Caco-2 (cell line): ENCODE measurements around the gene COMTD1. TPM values are rescaled to one million over a fixed set of nuclear protein-coding genes. Genes with fewer than 3 reads are reported as not detected.
A peak's percentile ranks its signal among the peaks of the same experiment; 100 is the strongest.
"Not testable (repeated sequence)": the region's sequence is repeated elsewhere in the genome, so short reads cannot be mapped to it uniquely, and the experiment has no call there.

Source experiments
- BruUV-seq: library from RNA; stranded (reverse); fragments of 400-500 nt; replicated peaks from 2 replicates; lab custom pipeline; 2021; lab: Mats Ljungman, UMichigan
- CTCF ChIA-PET: fragments of 300-600 bp; sonication (Branson Sonifier 250); formaldehyde crosslinking; loops from one replicate; lab custom pipeline; 2022; ENCODE audit warnings: antibody characterized with exemption; lab: Charles Lee
- POLR2A ChIA-PET: fragments of 300-600 bp; sonication (Branson Sonifier 250); formaldehyde crosslinking; loops from one replicate; lab custom pipeline; 2022; ENCODE audit warnings: antibody characterized with exemption; lab: Charles Lee
- DNase-seq, 2 experiments: peaks; one replicate each; pipeline versions ENCODE4 v3.0.0 to v3.0.0-alpha.2; 2020 to 2022
- H3K27me3 ChIP-seq: replicated peaks from 2 replicates; pipeline ENCODE4 v1.6.0; 2011; ENCODE audit warnings: low read length; ENCODE audit not compliant: control insufficient read depth, insufficient read depth
- H3K36me3 ChIP-seq: 2 replicates; pipeline ENCODE4 v1.5.1; 2011; ENCODE audit warnings: low read length; ENCODE audit not compliant: control insufficient read depth, insufficient read depth
- H3K4me1 ChIP-seq: fragments of 250-450 bp; sonication (Bioruptor Pico); 2 replicates; pipeline ENCODE4 v1.5.1; 2020; ENCODE audit warnings: mild to moderate bottlenecking
- H3K4me3 ChIP-seq: 2 replicates; pipeline ENCODE4 v1.5.1; 2011; ENCODE audit warnings: low read depth, mild to moderate bottlenecking, control low read depth, low read length
- H3K9me3 ChIP-seq: fragments of 250-450 bp; sonication (Bioruptor Pico); 2 replicates; pipeline ENCODE4 v1.5.1; 2020; ENCODE audit warnings: mild to moderate bottlenecking, moderate library complexity
- H3K27ac Mint-ChIP-seq: one replicate; pipeline ENCODE4 v1.8.0; 2022; ENCODE audit warnings: mixed read lengths; ENCODE audit not compliant: unreplicated experiment
- H3K27me3 Mint-ChIP-seq: one replicate; pipeline ENCODE4 v1.8.0; 2022; ENCODE audit warnings: mixed read lengths; ENCODE audit not compliant: insufficient read depth, unreplicated experiment
- H3K36me3 Mint-ChIP-seq: one replicate; pipeline ENCODE4 v1.8.0; 2022; ENCODE audit warnings: mild to moderate bottlenecking, mixed read lengths; ENCODE audit not compliant: insufficient read depth, unreplicated experiment
- H3K4me1 Mint-ChIP-seq: one replicate; pipeline ENCODE4 v1.8.0; 2022; ENCODE audit warnings: low read depth, mixed read lengths; ENCODE audit not compliant: unreplicated experiment
- H3K4me3 Mint-ChIP-seq: one replicate; pipeline ENCODE4 v1.8.0; 2022; ENCODE audit warnings: mild to moderate bottlenecking, moderate library complexity, mixed read lengths; ENCODE audit not compliant: unreplicated experiment
- H3K9me3 Mint-ChIP-seq: one replicate; pipeline ENCODE4 v1.8.0; 2022; ENCODE audit warnings: mixed read lengths; ENCODE audit not compliant: unreplicated experiment
- CTCF ChIP-seq, 2 experiments: fragments of 200-600 bp in 1 of 2; IDR thresholded peaks; 1 replicate in 1 of 2; 2 replicates in 1 of 2; pipeline versions ENCODE4 v1.5.1 to v1.8.0; 2011 to 2022; ENCODE audit warnings: antibody characterized with exemption in 1 of 2, control low read depth in 1 of 2, inconsistent platforms in 1 of 2, low read depth in 1 of 2, low read length in 1 of 2, mild to moderate bottlenecking in 1 of 2, moderate library complexity in 1 of 2; ENCODE audit not compliant: insufficient read depth in 1 of 2, severe bottlenecking in 1 of 2, unreplicated experiment in 1 of 2
- intact Hi-C: fragments of 100-400 bp; cut with micrococcal nuclease; formaldehyde crosslinking; loops from one replicate; pipeline ENCODE4 v1.10.0; 2022; ENCODE audit not compliant: unreplicated experiment
- total RNA-seq: library from RNA; stranded (reverse); gene quantifications from 2 replicates; pipeline ENCODE4 v1.2.3, GENCODE V29; 2022

The COMTD1 gene
- total RNA-seq, 1 experiment from 2014 or later = 38.7 TPM

GRCh38 chr10:75226095-75226494 is 9.7 kb downstream of the COMTD1 start:
- no peaks in the 10 kb centered on the region for H3K9me3 ChIP-seq
- Mint-ChIP-seq H3K9me3 (no peaks in the 10 kb centered on the region), H3K27me3 (no peaks in the 10 kb centered on the region), H3K4me1 (peaks cover 65% of the 10 kb centered on the region), H3K36me3 (peaks cover 97% of the 10 kb centered on the region), H3K27ac (peak overlapping the region; percentile 88), H3K4me3 (peak overlapping the region; percentile 53)
- H3K4me3 ChIP-seq = no peak overlapping the region
- no peak for DNase-seq
- CTCF ChIA-PET = interaction anchor here (0.9 to 2.6 kb wide), 5 partner anchors 9 to 38 kb away, joined by 3 to 30 read pairs (median 17); partner anchors contain the start of genes COMTD1 and VDAC2
- intact Hi-C loops = no loop called here
- no peaks in the 10 kb centered on the region for H3K27me3 ChIP-seq
- peaks cover 66% of the 10 kb centered on the region for H3K4me1 ChIP-seq
- peaks cover 2% of the 10 kb centered on the region for H3K36me3 ChIP-seq
- no TSS peak for BruUV-seq
- POLR2A ChIA-PET = interaction anchor here (1.0 to 4.0 kb wide), 5 partner anchors 8 to 115 kb away, joined by 3 to 52 read pairs (median 4); partner anchors contain the start of genes COMTD1 and VDAC2
- no peak for TF ChIP-seq CTCF (IDR thresholded peaks at IDR 0.05; ENCODE audit: insufficient read depth in 1 of 2, low read depth in 1 of 2, low read length in 1 of 2, severe bottlenecking in 1 of 2, unreplicated experiment in 1 of 2)

- Mint-ChIP-seq H3K27me3 (no peaks in the 10 kb centered on the region), H3K9me3 (no peaks in the 10 kb centered on the region), H3K4me3 (peak overlapping the region; percentile 53), H3K4me1 (peaks cover 57% of the 10 kb centered on the region), H3K27ac (peak overlapping the region; percentile 88), H3K36me3 (peaks cover 98% of the 10 kb centered on the region)
- peaks cover 2% of the 10 kb centered on the region for H3K36me3 ChIP-seq
- peaks cover 49% of the 10 kb centered on the region for H3K4me1 ChIP-seq
- no peaks in the 10 kb centered on the region for H3K27me3 ChIP-seq
- no peak for TF ChIP-seq CTCF (IDR thresholded peaks at IDR 0.05; ENCODE audit: insufficient read depth in 1 of 2, low read depth in 1 of 2, low read length in 1 of 2, severe bottlenecking in 1 of 2, unreplicated experiment in 1 of 2)
- ChIA-PET CTCF (interaction anchor here (1.2 kb wide), 1 partner anchor 35 kb away, joined by 3 read pairs; no protein-coding TSS in a partner anchor), POLR2A (interaction anchor here (4.0 kb wide), 1 partner anchor 13 kb away, joined by 52 read pairs; the partner anchor contains the start of gene VDAC2)
- intact Hi-C loops = no loop called here
- no peak for DNase-seq
- no peak overlapping the region for H3K4me3 ChIP-seq
- BruUV-seq = no TSS peak
- no peaks in the 10 kb centered on the region for H3K9me3 ChIP-seq
These were observed 12.2 kb downstream of the COMTD1 start for GRCh38 chr10:75223507-75223906.

GRCh38 chr10:75221492-75221891 is 14.3 kb downstream of the COMTD1 start:
- intact Hi-C loops, H3K4me3 Mint-ChIP-seq, H3K4me3 ChIP-seq, DNase-seq, H3K27ac Mint-ChIP-seq, H3K27me3 Mint-ChIP-seq, H3K9me3 ChIP-seq, H3K9me3 Mint-ChIP-seq, H3K27me3 ChIP-seq, H3K36me3 ChIP-seq, BruUV-seq, POLR2A ChIA-PET: not testable (repeated sequence)
- peaks cover 34% of the 10 kb centered on the region for H3K4me1 ChIP-seq
- Mint-ChIP-seq H3K4me1 (peaks cover 55% of the 10 kb centered on the region), H3K36me3 (peaks cover 98% of the 10 kb centered on the region)
- CTCF ChIA-PET = interaction anchor here (1.7 kb wide), 1 partner anchor 14 kb away, joined by 9 read pairs; the partner anchor contains the start of gene COMTD1
